Measurements from ENCODE around the gene SFXN5.

DNA sequence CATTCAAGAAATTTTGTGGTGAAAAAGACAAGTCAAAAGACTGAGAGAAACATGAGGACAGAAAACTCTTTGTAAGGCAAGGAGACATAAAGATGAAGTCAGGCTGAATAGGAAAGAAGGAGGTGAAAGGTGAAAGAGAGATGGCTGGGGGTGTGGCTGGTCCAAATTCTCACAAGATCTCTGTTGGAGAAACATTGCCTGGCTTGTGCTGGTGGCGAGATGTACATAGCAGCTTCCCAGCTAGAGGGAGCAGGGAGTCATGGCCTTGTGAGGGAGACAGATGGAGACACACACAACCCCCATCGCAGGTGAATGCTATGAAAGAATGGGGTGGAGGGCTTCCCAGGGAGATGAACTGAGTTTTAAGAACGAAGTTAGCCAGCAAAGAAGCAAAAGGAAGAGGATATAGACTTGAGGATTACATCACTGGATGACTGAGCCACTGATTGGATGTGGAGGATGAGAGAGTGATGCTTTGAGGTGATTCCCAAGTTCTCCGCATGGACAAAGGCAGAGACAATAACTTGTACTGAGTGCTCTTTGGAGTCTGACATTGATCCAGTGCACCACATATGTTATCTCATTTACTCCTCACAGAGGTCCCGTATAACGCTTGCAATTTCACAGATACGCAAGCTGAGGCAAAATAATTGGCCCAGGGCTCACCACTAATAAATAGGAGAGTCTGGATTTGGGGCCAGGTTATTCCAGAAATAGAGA, 157.9 kb downstream of the SFXN5 start:
- TF ChIP-seq, protein P1, sequence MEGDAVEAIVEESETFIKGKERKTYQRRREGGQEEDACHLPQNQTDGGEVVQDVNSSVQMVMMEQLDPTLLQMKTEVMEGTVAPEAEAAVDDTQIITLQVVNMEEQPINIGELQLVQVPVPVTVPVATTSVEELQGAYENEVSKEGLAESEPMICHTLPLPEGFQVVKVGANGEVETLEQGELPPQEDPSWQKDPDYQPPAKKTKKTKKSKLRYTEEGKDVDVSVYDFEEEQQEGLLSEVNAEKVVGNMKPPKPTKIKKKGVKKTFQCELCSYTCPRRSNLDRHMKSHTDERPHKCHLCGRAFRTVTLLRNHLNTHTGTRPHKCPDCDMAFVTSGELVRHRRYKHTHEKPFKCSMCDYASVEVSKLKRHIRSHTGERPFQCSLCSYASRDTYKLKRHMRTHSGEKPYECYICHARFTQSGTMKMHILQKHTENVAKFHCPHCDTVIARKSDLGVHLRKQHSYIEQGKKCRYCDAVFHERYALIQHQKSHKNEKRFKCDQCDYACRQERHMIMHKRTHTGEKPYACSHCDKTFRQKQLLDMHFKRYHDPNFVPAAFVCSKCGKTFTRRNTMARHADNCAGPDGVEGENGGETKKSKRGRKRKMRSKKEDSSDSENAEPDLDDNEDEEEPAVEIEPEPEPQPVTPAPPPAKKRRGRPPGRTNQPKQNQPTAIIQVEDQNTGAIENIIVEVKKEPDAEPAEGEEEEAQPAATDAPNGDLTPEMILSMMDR (IDR thresholded peaks at IDR 0.05): no peak
- no peak for TF ChIP-seq POLR2AphosphoS5 (IDR thresholded peaks at IDR 0.05)
- no peak for TF ChIP-seq POLR2A (IDR thresholded peaks at IDR 0.05)

Measured in prostate gland (tissue), 2 donors.